ENCODE results near the gene CACNB2.
"Not testable (repeated sequence)": the region's sequence is repeated elsewhere in the genome, so short reads cannot be mapped to it uniquely, and the experiment has no call there.

The CACNB2 gene

DNA sequence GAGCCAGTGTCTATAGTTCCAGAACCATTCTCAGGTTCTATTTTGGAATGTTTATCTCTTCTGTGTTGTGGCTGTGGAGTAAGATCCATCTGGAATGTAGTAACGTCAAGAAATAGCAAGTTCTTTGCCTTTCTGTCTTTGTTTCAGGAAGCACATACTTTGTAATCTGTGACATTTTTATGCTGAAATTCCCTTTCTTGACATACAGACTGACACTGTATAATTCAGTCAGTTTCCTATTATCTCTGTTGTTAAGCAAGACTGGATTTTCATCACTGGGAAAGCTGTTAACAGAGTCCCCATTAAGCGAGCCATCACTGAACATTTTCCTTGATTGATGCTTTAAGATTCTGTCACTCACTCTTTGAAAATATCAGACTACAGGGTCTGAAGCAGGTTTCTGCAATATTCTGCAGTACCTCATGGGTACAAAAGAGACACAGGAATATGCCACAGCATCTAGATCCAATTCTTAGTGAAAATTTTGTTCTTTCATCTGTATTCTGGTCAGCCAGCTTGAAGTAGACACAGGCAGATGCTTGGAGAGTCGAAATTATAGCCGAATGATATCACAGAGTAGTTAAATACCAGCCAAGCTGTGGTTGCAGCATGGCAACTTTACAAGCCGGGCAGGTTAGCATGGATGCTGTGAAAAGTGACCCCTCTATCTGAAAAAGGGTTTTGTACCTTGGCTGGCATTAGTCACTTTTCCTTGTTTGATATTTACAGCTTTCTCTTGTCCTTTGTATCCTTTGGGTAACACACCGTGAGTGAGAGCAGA lies 62.6 kb downstream of the CACNB2 start:
- DNase-seq: peak; percentile 61

GRCh38 chr10:18203471-18203870 lies 63.2 kb downstream of the CACNB2 start:
- DNase-seq: no peak

DNA sequence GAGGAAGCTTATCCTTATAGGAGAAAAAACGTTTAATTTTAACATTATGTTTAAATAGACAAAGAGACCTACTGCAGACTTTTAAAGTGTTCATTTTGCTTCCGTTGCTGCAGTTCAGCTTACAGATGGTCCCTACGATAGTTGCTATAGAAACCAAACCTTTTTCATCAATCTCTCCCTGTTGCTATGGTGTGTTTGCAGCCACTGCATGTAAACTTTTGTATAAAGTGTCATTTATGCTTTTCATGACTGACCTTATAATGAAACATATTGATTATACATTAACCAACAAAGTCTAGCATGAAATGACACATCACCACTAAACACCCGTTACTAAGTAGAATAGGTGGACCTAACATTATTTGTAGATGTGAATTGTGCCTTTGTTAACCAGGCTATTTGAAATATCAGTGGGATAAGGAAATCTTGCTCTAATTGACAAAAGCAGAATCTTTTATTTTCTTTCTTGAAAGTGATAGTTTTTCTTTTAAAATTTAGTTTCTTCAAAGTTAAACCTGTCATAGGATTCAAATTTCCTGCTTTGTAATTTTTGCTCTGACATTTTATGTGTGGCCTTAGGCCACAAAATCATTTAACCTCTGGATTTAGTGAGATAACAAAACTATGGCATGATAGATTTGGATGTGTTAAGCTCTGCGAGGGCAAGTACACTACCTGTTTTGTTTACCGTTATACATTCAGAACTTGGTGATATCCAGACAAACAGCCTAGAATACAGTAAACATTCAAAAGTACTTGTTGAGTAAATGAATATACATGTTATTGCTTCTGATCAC lies 64.0 kb downstream of the CACNB2 start:
- DNase-seq: no peak

GRCh38 chr10:18205098-18205834 lies 65.0 kb downstream of the CACNB2 start:
- no peak for DNase-seq

- DNase-seq: not testable (repeated sequence)
Measured at GRCh38 chr10:18208186-18208585, 68.0 kb downstream of the CACNB2 start.

DNA sequence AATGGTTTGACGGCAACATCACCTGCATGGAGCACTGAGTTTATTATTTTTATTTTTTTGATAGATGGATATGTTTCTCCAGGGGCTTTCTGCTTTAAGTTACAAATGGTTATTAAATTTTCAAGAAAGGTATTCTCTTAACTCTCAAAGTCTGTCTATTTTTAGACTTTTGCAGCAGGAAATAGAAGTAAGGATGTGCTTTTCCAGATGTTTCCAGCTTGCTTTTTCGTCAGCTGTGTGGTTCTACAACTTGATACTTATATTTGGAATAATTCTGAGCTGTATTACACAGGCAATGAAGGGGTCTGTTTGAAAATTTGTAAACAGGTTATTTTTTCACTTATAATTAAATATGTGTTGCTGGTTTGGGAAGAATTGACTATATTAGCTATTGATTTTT lies 69.0 kb downstream of the CACNB2 start:
- no peak for DNase-seq

DNA sequence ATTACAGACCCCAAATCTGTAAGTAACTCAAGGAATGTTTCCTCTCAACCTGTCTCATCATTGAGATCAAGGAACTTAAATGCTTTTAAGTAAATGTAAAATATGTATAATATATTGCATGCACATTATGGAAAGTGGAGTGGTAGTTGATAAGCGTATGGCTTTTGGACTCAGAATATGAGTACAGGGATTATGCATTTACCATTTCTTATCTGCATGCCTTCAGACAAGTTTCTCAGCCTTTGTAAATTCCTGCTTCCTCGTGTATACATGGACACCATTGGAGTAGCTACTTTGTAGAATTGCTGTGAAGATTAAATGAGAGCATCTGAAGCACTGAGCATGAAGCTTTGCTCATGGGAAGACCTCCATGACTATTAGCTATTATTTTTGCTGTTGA lies 70.5 kb downstream of the CACNB2 start:
- DNase-seq: no peak

DNA sequence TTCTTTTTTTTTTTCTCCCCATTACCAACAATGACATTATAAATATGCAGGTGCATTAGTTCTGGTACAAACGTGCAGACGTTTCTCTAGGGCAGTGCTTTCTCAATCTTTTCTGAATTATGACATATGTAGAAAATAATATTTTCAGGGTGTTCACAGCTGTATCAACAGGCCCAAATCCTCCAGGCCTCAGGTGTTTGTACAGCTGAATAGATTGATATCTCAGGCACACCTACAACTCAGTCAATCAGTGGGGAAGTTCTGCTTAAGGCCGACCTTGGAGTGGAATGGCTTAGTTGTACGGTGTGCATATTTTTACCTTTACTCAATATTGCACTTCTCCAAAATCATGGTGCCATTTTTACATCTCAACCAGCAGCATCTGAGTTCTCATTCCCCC lies 71.6 kb downstream of the CACNB2 start:
- DNase-seq: no peak

GRCh38 chr10:18213271-18213670 lies 73.0 kb downstream of the CACNB2 start:
- no peak for DNase-seq

- peak; percentile 68 for DNase-seq
Measured at GRCh38 chr10:18214691-18215563, 74.7 kb downstream of the CACNB2 start.

DNA sequence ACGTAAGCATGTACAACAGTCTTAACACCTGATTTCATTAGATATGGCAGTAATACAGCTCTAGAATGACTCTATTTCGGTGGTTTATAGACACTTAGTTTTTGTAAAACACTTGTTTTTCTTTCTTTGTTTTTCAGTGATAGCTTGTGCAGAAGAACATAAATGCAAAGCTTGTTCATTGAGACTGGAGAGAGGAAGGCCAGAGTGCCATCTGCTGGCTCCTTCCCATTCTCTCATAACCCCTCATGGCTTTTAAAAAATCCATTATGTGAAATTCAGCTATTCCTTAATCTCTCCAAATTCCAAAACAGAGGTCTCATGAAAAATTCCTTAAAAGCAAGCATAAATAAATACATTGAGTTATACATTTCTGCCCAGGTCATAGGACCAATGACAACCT lies 76.3 kb downstream of the CACNB2 start:
- no peak for DNase-seq

DNA sequence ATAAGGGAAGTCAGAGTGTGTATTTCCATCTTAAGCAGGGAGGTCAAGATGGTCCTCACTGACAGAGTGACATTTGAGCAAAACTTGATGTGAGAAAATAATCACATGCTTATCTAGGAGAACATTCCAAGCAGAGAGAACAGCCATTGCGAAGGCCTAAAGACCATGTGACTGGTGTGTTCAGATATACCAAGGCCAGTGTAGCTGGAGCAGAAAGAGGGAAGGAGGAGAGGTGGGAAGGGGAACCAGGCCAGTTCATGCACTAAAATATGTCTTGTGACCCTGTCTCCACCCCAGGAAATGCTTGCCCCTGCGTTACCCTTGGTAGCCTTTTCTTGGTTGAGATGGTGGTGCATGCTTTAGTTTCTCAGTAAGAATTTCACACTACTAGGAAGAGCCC lies 77.4 kb downstream of the CACNB2 start:
- DNase-seq: peak; percentile 41

DNA sequence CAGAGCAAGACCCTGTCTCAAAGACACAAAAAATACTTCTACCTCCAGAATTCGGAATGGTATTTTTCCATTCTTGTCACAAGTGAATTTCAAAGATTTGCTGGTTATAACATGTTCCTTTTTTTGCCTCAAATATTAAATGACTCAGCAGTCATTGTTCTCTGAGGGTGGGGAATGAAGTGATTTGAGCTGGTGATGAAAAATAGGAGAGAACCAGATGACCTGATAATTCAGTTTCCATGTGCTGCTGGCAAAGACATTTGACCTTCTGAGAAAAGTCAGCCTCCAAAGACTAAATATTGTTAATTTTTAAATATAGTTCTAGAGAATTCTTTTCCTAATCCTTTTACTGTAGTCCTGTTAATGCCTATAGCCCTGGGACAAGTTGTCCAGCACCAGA lies 78.9 kb downstream of the CACNB2 start:
- DNase-seq: peak; percentile 31

DNA sequence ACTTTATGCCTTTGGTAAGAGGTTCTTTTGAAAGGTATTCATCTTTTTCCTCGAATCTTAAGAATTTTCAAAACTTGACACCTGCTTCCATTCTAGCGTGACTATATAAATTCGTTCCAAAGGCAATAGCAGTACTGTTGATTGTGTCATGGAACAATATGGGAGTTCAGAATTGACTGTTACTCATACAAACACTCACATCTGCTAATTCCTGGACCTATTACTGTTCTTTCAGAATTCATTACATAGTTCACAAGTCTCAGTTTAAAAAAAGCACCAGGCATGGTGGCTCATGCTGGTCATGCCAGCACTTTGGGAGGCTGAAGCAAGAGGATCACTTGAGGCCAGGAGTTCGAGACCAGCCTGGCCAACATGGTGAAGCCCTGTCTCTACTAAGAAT lies 80.9 kb downstream of the CACNB2 start:
- no peak for DNase-seq

GRCh38 chr10:18221882-18222281 lies 81.7 kb downstream of the CACNB2 start:
- no peak for DNase-seq

DNA sequence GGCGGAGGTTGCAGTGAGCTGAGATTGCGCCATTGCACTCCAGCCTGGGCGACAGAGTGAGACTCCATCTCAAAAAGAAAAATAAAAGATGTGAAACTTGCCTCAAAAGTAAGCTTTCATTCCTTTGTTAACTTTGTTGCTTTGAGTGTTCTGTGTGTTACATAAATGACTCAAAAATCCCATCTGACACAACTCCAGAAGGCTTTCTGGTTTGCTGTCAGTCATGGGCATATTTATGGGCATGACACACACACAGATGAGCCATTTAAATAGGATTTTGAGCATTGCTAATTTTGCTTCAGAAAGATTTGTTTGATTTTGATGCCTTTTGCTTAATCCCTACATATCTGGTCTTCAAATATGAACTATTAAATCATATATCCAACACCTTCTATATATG lies 82.6 kb downstream of the CACNB2 start:
- DNase-seq: peak; percentile 39

DNA sequence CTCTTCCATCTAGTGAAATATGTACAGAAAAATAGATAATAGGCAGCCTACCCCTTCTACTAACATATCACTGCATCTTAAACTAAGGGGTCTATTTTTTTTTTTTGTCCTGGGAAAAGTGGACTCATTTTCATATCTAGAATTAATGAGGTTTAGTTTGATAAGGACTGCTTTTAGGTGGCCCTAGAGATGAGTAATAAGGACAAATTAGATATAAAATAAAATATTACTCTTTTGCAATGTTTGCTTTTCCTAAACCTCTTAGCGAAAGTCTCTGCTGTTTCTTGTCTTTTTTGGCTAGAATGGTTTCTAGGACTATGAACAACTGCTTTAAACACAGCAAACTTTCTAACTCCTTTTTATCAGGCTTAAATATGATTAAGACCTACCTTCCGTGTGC lies 83.7 kb downstream of the CACNB2 start:
- DNase-seq: no peak

DNA sequence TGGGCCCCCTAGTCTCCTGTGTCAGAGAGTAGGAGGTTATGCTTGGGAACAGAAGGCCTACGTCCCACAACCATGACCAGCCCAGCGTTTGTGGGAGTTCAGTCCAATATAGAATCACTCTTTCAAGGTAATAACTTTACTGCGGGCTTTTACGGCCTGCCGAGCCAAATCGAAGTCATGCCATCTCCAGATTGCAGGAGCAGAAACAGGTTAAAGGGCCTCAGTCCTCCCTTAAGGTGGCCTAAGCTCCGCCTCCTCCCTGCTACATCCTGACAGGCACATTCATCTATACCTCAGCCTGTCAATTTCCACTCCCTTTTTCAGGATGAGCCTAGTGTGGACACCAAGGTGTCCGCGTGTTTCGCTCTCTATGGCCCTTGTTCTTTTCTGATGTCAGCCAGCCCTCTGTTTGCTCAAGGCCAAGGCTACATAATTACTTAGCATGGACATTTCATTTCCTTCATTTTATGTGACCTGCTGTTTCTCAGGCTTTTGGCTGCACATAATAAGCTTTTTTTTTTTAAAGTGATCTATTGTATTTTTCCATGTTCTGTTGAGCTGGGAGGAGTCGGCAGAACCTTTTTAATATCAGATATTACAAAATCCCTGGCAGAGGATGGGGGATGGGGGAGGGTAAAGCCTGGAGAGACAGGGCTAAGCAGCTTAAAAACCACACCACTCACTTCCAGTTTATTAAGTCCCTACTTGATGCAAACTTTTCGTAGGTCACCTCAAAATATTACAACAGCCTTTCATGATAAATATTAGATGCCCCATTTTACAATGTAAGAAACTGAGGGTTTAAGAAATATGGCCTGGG lies 84.6 kb downstream of the CACNB2 start:
- no peak for DNase-seq

DNA sequence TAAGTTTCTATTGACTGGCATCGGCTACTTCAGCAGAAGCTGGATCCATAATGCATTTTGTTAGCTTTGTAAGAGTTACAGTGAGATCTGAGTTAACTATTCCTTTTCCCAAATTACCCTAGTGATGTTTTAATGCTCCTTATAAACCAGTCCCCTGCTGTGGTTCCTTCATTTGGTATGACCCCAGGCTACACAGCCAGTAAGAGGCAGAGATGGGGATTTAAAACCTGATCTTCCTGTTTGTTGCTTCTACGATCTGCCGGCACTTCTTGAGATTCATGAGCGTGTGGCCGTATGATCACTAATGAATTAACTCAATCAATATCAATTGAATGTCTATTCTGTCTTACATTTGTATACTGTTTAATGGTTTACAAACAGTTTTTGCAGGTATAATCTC lies 86.1 kb downstream of the CACNB2 start:
- DNase-seq: no peak

GRCh38 chr10:18229826-18230225 lies 89.6 kb downstream of the CACNB2 start:
- DNase-seq: no peak

DNA sequence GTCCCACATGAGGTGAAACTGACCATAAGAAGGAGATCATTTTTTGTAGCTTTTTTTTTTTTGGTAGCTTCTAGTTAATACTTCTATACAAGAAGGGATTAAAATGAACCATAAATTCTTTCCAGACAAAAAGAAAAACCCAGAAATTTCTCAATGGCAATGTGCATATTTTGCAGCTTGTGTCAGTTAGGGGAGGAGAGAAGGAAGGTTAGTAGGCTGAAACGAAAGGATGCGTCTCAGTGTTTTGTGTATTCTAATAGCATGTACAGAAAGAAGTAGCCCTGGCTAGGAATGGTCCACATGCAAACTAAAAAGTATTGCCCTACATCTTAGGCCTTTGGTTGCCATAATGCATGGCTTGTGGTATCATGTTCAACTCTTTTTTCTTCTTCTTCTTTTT lies 90.6 kb downstream of the CACNB2 start:
- DNase-seq: no peak

- no peak for DNase-seq
Measured at GRCh38 chr10:18231480-18231879, 91.3 kb downstream of the CACNB2 start.
